H1 (cell line): ENCODE data around the gene PDZD8.

Experiments used
- EZH2 ChIP-seq: fragments of 200-600 bp; sonication (generic); IDR thresholded peaks from 2 replicates; pipeline ENCODE4 v1.7.1; 2012; ENCODE audit warnings: low read depth, mild to moderate bottlenecking, moderate library complexity, low read length, inconsistent platforms; ENCODE audit not compliant: severe bottlenecking
- TCF12 ChIP-seq: IDR thresholded peaks from 2 replicates; pipeline ENCODE4 v1.6.1; 2011; ENCODE audit warnings: low read depth, mild to moderate bottlenecking, low read length
- TF ChIP-seq, protein P1 (sequence below), 3 experiments: IDR thresholded peaks; 1 replicate in 2 of 3; 2 replicates in 1 of 3; pipeline versions ENCODE4 v1.5.1 to v1.6.1; 2011; ENCODE audit warnings: low read length in 3 of 3, mild to moderate bottlenecking in 3 of 3, inconsistent platforms in 2 of 3, low read depth in 1 of 3, moderate library complexity in 1 of 3; ENCODE audit not compliant: insufficient read depth in 1 of 3; ENCODE audit errors: control extremely low read depth in 1 of 3

- TF ChIP-seq, protein P1, sequence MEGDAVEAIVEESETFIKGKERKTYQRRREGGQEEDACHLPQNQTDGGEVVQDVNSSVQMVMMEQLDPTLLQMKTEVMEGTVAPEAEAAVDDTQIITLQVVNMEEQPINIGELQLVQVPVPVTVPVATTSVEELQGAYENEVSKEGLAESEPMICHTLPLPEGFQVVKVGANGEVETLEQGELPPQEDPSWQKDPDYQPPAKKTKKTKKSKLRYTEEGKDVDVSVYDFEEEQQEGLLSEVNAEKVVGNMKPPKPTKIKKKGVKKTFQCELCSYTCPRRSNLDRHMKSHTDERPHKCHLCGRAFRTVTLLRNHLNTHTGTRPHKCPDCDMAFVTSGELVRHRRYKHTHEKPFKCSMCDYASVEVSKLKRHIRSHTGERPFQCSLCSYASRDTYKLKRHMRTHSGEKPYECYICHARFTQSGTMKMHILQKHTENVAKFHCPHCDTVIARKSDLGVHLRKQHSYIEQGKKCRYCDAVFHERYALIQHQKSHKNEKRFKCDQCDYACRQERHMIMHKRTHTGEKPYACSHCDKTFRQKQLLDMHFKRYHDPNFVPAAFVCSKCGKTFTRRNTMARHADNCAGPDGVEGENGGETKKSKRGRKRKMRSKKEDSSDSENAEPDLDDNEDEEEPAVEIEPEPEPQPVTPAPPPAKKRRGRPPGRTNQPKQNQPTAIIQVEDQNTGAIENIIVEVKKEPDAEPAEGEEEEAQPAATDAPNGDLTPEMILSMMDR (IDR thresholded peaks at IDR 0.05; ENCODE audit: control extremely low read depth in 1 of 3, insufficient read depth in 1 of 3, low read depth in 1 of 3, low read length in 3 of 3), result no peak
- TF ChIP-seq EZH2 (no peak), TCF12 (no peak)
Measured at GRCh38 chr10:117240621-117241529, 134.4 kb downstream of the PDZD8 start, which contains the start of gene SLC18A2.
